ENCODE results near the gene NFIA.

The NFIA gene

DNA sequence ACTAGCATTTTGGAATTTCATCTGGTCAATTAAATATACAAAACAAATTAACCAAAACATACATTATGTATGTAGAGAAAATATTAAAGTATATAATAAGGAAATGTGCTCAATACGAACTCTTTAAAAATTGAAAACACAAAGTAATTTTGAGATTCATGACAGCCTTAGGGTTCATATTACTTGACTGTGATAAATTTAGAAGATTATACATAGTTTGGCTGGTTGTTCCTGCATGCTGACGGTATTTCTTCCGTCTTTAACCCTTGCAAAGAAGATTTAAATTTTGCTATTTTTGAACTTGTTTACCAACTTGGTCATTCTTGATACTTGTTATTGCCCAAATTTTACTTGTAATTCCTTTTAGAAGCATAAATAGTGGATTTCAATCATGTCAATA, 298.2 kb downstream of the NFIA start:
- no peak for DNase-seq

DNA sequence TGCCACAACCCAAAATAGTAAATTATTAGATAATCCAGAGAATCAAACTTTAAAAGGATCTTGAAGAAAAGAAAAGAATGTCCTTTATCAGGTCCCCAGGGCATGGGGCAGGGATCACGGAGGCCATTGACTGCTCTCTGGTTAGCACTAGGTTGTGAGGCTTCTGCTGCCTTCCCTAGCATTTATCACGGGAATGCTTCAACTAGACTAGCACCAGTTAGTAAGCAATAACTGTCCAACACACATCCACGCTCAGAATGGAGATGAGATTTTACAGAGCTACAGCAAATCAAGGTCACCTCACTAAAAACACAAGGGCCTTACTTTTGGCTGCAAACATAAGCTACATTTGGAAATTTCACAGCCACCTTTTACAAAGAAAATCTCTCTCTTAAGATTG, 304.0 kb downstream of the NFIA start:
- no peak for DNase-seq

DNA sequence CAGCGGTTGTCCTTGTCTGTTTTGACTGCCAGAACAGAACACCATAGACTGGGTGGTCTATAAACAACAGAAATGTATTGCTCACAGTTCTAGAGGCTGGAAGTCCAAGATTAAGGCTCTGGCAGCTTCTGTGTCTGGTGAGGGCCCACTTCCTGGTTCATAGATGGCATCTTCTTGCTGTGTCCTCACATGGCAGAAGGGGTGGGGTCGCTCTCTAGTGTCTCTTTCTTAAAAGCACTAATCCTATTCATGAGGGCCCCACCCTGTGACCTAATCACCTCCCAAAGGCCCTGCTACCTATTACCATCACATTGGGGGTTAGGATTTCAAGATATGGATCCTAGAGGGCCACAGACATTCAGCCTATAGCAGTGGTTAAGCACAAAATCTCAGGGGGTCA, 304.4 kb downstream of the NFIA start:
- no peak for DNase-seq

DNA sequence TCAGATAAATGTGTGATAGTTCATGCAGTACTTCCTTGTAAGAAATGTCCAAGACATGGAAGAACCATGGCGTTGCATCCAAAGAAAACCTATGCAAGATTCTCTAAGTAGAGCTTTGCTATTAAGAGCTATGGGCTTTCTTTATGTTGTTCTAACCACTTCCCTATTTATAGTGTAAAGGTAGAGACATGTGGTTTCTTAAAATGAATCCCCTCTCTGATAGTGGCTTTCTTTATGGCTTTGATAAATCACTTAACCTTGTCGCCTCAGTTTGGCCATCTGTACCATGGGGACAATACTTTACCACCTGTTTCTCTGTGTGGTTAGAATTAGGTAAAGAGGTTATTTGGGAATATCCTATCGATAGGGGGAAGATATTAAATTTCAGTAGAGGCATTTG, 305.5 kb downstream of the NFIA start:
- no peak for DNase-seq

DNA sequence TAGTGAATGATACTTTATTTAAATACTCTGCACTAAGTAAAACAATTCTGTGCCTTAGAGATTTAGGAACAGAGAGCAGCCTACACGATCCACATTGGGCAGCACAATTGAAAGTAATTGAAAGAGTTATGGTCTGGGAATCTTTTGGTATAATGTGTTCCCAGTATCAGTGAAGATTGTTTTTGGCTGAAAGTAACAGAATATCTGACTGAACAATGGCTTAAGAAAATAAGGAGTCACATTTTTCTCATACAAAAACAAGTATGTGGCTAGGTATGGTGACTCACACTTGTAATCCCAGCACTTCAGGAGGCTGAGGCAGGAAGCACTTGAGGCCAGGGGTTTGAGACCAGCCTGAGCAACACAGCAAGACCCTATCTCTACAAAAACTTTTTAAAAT, 306.2 kb downstream of the NFIA start:
- no peak for DNase-seq

DNA sequence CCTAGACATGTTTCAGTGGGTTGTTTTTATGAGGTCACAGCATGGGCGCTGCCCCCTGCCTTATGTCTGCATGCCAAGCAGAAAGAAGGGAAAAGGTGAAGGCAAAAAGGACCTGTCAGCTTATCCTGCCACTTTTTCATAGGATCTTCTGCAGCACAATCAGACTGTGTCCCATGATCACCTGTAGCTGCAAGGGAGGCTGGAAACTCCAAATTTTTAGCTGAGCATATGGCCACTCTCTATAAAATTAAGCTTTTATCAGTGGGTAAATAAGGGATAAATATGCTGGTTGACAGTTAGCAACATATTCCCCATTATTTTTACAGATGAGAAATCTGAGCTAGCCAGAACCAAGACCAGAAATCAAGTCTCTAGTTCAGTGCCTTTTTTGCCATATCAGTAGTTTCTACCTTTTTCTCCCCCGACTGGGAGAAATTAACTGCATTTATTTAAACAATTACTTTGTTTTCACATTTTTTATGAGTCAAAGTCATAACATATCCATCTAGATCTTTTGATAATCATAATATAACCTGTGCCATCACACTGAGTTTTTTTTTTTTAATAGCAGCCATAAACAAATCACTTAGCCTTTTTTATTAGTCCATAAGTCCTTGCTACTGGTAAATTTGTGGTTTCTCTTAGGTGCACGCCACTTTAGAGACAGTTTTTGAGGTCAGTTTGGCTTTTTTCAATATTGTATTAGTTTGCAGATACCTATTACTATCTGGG, 307.0 kb downstream of the NFIA start:
- no peak for DNase-seq

DNA sequence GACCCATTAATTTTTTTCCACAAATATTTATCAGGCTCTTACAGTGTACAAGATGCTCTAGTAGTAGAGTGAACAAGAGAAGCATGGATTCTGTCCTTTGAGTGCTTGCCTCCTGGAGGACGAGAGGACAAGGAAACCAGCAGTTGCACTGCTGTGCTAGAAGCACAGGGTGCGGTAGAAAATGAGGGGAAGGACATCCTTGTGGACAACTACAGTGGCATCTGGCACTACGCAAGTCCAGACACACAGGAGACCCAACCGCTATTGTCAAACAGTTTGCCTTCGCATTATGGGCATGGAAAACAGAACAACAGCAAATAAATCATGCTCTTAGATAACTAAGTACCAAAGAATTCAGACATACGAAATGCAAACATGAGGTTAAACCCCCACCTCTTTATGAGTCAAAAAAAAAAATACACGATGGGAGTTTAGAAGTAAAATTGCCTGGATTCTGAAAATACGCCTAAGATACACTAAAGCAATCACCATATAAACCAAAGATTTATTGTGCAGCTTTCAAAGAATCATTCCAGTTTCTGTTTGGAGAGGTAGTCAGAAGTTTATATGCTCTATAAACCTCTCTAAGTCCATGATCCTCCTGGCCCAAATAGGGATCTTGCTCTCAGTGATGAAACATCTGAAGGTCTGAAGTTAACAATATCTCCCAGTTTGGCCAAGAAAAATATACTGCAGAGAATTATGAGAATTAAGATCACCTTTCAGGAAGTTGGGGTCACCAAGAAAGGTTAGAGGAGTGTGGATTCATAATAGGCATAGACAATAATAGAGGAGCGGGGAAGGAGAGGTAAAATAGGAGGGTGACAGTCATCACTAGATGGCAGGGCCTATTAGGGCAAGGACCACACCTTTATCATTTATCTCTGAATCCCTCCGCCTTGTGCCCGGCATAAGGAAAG, 307.8 kb downstream of the NFIA start:
- no peak for DNase-seq

DNA sequence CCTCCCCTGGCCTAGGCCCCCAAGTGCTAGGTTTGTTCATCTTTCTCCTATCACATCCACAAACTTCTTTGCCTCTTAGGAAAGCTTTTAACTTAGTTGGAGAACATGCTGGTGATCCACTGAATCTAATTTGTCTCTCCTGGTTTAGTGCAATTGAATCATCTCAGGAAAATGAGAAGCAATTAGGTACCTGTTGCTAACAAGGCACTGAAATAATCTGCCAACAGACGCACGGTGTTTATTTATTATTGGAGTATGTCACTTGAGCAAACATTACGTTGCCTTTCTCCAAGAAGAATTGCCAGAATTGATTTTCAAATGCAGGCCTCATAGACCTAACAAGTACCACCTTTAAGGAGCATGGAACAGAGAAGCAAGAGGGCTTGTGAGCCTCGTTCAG, 309.4 kb downstream of the NFIA start:
- no peak for DNase-seq

DNA sequence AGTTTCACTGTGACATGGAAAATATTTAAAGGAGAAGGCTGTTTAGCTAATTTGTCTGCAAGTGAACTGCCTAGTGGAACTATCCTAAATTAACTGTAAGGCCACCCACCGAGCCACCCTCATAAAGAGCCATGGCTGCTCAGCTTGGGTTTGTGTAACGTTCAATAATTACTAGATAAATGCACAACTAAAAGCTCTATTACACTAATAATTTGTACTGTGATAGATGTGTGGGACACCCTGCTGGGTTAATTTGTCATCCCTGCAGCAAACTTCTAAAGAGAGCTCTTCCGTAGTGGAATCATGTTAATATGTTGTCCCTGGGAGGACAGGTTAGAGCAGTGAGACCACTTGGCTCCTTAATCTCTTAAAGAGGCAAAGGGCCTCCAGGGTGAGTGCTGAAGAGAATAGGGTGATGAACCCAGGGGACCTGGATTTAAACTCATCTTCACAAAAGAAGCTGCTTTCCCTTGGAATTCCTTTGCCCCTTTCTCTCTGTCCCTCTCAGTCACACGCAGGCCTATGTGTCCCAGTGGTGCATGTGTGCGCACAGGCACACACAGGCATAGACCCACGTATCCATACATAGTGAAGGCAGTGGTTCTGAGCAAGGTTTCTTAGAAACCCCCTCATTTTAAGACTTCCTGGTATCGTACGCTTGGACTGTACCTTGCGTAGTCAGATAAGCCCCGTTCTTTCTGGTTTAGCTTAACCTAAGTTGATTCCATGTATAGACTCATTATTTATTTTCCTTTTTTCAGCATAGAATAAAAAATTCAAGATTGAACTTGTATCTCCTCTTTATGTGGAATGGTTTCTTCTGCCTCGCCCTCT, 310.3 kb downstream of the NFIA start:
- no peak for DNase-seq

DNA sequence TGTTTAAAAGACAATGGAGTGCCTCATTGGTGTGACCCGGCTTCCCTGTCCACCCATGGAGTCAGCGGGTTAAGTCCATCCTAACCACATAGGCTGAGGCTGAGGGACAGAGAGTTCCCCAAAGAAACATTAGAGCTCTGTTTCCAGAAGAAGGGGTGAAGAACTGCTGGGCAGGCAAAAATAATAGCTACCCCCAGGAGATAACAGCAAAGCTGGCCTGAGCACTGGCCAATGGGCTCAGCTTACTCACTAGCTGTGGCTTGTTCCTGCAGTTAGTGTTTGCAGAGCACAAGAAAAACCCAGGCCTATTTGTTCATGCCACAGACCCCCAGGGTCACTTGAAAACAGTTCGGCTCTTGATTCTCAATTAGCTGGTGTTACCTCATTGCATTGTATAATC, 311.2 kb downstream of the NFIA start:
- no peak for DNase-seq

DNA sequence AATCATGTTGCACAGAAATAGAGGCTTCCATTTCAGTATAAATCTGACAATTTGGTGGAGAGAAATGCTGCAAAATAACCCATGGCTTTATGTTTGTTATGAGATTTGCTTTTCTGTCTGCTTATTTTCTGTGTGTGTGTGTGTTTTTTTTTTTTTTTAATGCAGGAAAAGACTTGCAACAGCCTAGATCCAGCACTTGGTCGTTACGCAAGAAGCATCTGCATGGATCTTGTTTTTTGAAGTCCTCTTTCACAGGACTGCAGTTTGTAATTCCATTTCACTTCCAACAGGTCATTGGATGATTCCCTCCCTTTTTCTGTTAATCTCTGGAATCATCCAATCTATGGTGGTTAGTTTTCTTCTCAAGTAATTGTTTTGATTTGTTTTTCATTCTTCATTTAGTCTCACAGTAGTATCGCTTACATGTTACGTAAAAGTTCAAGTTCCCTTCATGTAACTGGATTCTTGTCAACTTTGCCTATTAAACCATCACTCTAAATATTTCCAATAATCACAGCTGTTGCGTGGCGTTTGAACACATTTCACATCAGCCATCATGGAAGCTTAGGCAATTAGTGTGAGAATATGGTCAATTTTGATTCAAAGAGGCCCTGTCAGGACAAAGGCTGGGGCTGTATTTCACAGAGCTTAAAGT, 312.9 kb downstream of the NFIA start:
- DNase-seq: no peak

DNA sequence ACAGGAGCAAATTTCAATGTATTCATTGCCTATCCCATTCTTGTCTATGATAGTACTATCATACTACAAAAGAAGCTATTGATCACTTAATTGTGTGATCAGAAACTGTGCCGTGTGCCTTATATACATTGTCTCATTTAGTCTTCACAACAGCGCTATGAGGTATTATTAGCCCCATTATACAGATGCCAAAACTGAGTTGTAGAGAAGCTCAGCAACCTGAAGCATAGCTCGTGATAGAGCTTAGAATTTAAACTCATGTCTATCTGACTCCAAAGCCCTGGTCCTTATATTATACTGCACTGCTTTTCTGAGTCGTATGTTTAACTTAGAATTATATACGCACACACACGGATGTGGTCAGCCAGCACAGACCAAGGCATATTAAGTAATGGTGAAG, 315.1 kb downstream of the NFIA start:
- DNase-seq: no peak

DNA sequence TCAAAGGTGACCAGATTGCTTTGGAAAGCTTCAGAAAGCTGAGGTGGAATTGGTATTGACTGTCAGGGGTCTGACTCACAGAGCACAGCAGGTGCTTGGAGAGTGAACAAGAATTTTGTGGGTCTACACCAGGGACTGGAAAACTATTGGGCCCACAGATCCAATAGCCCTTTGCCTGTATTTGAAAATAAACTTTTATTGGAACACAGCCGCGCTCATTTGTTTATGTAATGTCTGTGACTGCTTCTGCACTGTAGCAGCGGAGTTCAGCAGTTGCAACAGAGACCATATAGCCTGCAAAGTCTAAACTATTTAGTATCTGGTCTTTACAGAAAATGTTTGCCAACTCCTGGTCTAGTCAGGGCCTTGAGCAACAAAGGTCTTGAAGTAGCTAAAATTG, 315.6 kb downstream of the NFIA start:
- no peak for DNase-seq

DNA sequence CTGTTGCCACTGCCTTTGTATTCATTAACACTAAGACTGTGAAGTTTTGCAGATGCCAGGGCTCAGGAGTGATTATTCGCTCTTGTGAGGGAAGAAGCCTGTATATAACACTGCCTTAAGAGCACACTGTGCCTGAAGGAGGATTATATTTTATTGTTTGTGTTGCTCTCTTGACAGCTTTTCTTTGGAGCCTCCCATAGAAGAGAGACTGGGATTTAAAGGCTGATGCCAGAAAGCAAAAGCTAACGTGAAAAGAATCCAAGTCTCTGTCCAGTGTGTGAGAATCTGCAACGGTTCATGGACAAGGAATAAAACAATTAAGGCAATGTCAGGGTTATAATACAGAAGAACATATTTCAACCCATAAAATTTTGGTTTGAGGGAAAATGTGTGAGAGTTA, 316.8 kb downstream of the NFIA start:
- DNase-seq: no peak

DNA sequence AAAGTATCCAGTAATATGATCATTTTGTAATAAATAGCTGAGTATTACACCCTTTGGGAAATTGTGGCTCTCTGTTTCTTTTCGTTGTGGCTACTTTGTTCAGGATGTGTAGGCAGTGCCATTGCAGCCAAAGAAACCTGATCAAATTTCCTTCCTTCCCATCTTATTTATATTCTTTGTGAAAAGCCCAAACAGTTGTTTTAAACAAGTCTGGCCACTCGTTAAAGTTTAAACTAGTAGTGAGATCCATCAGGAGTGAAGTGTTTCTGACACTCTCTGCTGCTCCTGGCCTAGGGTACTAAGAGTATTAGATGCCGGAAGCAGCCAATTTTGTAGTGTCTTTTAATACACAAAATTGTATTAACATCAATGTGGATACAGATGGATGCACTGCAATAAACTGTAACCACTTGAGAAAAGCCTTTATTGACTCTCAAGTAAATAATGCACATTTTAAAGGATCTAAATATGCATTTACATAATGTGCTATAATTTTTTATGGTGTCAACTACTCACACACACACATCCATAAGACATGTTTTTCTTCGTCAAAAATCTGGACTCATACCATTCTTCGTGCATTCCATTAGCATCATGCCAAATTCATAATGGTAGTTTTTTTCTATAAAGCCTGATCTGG, 317.9 kb downstream of the NFIA start:
- DNase-seq: no peak

DNA sequence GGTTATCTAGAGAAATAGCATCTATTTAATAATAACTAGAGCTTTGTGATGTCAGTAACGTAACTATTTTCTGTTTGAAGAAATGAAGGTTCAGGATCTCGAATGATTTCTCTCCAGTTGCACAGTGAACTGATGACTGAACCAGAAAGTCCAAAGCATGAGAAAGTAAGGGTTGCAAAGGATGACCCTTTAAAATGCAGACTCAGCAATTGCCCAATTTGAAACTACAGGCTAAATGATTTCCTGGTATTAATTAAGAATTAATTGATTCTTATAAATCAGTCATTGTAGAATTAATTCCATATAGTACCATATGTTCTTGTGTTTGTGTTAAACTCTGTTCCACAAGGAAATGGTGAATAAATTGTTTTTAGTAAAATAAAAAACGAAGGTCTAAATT, 318.6 kb downstream of the NFIA start:
- DNase-seq: no peak

DNA sequence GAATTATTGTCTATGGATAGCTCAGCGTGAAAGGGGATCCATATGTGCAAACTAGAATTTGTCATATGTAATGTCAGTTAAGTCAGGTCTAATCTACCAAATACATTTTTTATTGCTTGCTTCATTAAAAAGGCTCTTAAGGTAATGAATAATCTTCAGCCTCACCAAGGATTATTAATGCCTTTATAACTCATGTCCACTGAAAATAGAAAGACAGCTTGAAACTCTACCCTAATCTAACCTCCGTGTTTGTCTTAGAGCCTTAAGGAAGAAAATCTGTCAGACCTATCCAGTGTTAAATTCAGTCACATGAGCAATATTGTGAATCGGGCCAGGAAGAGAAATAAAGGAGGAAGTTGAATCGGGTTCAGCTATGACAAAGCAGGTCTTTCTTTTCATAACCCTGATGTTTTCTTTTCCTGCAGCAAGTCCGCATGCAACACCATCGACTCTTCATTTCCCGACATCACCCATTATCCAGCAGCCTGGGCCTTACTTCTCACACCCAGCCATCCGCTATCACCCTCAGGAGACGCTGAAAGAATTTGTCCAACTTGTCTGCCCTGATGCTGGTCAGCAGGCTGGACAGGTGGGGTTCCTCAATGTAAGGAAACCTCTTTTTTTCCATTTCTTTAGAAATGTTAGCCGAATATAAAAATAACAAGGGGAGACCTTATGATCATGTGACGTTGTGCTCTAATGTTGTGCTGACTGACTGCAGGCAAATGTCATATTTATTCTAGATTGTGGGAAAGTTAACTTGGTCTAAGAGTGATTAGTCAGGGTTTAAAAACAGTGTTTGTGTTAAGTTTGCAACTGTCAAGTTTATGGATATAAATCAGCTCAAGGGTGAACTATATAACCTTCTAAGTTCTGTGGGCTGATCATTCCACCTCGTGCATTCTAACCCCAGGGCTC, 321.6 kb downstream of the NFIA start:
- DNase-seq: no peak

DNA sequence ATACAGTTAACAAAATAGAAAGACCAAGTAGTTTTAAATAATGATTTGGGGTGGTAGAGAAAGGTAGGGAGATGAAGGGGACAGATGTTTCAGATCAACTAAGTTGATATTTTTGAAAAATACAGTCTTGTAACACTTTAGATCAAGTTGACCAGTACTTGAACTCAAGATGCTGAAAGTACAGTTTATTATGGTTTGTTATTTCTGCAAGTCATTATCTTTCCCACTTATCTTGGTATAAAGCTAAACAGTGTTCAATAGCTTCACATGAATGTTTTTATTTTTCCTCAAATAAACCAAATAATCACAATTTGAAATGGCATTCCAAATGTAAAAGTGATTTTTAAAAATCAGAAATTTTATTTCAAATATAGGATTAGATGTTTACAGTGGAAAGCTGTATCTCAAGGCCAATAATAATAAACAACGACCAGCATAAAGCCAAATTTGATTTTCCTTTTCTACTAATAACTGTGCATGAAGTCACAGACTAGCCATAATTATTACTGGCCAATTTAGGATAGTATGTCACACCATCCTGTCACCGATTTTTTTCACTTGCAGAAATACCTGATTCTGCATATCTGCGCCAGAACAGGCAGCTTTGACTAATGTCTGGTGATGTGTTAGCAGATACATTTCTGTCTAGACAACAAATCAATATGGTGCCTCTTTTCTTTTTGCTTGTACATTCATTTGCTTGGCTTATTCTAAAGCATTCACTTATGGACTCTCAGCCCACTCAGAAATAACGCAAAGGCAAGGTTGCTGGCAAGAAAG, 322.4 kb downstream of the NFIA start:
- no peak for DNase-seq

DNA sequence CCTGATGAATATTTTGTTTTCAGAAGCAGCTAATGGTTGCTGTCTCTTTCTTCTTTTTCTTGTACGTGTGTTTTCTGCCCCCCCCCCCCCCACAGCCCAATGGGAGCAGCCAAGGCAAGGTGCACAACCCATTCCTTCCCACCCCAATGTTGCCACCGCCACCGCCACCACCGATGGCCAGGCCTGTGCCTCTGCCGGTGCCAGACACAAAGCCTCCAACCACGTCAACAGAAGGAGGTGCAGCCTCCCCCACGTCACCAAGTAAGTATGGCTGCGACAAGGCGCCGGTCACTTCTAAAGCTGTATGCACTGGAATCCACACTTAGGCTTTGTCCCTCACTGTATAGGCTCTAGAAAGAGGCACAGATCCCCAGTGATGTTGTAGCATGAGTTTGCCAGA, 324.1 kb downstream of the NFIA start:
- DNase-seq: no peak

DNA sequence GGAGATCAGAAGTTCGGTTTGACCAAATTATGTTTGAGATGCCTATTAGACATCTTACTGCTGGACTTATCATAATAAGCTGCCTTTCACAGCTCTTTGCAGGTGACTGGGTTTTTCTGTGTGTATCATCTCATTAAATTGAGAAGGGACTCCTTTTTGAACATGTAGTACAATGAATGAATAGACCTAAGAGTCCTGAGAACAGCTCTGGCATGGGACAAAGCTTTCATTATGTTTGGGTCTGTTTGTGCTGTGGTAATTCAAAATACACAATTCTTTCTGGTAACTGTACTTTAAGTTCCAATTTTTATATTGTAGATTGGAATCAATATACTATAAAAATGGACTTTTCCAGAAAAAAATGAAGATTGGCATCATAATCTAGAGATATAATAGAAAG, 330.2 kb downstream of the NFIA start:
- DNase-seq: no peak

DNA sequence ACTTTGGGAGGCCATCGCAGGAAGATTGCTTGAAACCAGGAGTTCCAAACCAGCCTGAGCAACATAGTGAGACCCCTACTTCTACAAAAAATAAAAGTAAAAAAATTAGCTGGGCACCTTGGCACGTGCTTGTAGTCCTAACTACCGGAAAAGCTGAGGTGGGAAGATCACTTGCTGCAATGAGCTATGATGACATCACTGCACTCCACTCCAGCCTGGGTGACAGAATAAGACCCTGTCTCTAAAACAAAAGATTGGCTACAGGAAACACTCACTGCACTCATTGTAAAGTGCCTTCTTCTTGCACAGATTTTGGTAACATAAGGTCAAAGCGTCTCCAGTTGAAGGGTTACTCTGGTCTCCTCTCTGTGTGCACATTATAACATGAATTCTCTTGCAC, 336.8 kb downstream of the NFIA start:
- DNase-seq: no peak

Data from stimulated activated CD4-positive, alpha-beta T cell treated with anti-CD3 and anti-CD28 coated beads, Interleukin-2, amount 100 ng/mL, for 24 hours (primary cell).